ENCODE results near the gene SLC38A8. TPM values are rescaled to one million over a fixed set of nuclear protein-coding genes. Genes with fewer than 3 reads are reported as not detected.

Gene SLC38A8
- total RNA-seq, 1 donor from 2014 or later, result not detected

GRCh38 chr16:83970430-83970815, 72.2 kb downstream of the SLC38A8 start:
- no peak overlapping the region for H3K4me3 ChIP-seq (ENCODE audit: low read depth, low read length)
- TF ChIP-seq, protein P1, sequence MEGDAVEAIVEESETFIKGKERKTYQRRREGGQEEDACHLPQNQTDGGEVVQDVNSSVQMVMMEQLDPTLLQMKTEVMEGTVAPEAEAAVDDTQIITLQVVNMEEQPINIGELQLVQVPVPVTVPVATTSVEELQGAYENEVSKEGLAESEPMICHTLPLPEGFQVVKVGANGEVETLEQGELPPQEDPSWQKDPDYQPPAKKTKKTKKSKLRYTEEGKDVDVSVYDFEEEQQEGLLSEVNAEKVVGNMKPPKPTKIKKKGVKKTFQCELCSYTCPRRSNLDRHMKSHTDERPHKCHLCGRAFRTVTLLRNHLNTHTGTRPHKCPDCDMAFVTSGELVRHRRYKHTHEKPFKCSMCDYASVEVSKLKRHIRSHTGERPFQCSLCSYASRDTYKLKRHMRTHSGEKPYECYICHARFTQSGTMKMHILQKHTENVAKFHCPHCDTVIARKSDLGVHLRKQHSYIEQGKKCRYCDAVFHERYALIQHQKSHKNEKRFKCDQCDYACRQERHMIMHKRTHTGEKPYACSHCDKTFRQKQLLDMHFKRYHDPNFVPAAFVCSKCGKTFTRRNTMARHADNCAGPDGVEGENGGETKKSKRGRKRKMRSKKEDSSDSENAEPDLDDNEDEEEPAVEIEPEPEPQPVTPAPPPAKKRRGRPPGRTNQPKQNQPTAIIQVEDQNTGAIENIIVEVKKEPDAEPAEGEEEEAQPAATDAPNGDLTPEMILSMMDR (conservative IDR thresholded peaks at IDR 0.05; ENCODE audit: low read depth, low read length), result no peak

GRCh38 chr16:83969771-83970429, 72.7 kb downstream of the SLC38A8 start:
- no peak overlapping the region for H3K4me3 ChIP-seq (ENCODE audit: low read depth, low read length)
- no peak for DNase-seq (ENCODE audit: low read depth)
- TF ChIP-seq, protein P1 (conservative IDR thresholded peaks at IDR 0.05; ENCODE audit: low read depth, low read length), result no peak

More at GRCh38 chr16:83970430-83970815, 72.2 kb downstream of the SLC38A8 start:
- DNase-seq (ENCODE audit: low read depth), result no peak

- H3K4me3 ChIP-seq (ENCODE audit: low read depth, low read length), result no peak overlapping the region
- TF ChIP-seq, protein P1 (conservative IDR thresholded peaks at IDR 0.05; ENCODE audit: low read depth, low read length), result no peak
Measured at GRCh38 chr16:83968891-83969649, 73.5 kb downstream of the SLC38A8 start.

GRCh38 chr16:83968306-83968851, 74.2 kb downstream of the SLC38A8 start:
- TF ChIP-seq, protein P1 (conservative IDR thresholded peaks at IDR 0.05; ENCODE audit: low read depth, low read length), result no peak
- no peak overlapping the region for H3K4me3 ChIP-seq (ENCODE audit: low read depth, low read length)
- no peak for DNase-seq (ENCODE audit: low read depth)

More at GRCh38 chr16:83968891-83969649, 73.5 kb downstream of the SLC38A8 start:
- no peak for DNase-seq (ENCODE audit: low read depth)

- DNase-seq (ENCODE audit: low read depth), result no peak
- TF ChIP-seq, protein P1 (conservative IDR thresholded peaks at IDR 0.05; ENCODE audit: low read depth, low read length), result peak; percentile 47
- H3K4me3 ChIP-seq (ENCODE audit: low read depth, low read length), result no peak within 1 kb of the TSS
Measured at GRCh38 chr16:83967838-83968305, 74.7 kb downstream of the SLC38A8 start, which contains the start of gene NECAB2. TSS of gene NECAB2 (plus strand) at chr16:83968244. CDS start at chr16:83968649, 405 bp downstream.

- TF ChIP-seq, protein P1 (conservative IDR thresholded peaks at IDR 0.05; ENCODE audit: low read depth, low read length), result no peak
- no peak overlapping the region for H3K4me3 ChIP-seq (ENCODE audit: low read depth, low read length)
- DNase-seq (ENCODE audit: low read depth), result no peak
Measured at GRCh38 chr16:83967091-83967490, 75.5 kb downstream of the SLC38A8 start.

Measured in epithelial cell of proximal tubule (primary cell).